Glomerular visceral epithelial cell (primary cell): ENCODE data around the gene STEAP1.
A peak's percentile ranks its signal among the peaks of the same experiment; 100 is the strongest.
"Not testable (repeated sequence)": the region's sequence is repeated elsewhere in the genome, so short reads cannot be mapped to it uniquely, and the experiment has no call there.

Experiments used
- DNase-seq: peaks from one replicate; pipeline ENCODE4 v3.0.0-alpha.2; 2016; ENCODE audit errors: extremely low spot score

The STEAP1 gene

DNA sequence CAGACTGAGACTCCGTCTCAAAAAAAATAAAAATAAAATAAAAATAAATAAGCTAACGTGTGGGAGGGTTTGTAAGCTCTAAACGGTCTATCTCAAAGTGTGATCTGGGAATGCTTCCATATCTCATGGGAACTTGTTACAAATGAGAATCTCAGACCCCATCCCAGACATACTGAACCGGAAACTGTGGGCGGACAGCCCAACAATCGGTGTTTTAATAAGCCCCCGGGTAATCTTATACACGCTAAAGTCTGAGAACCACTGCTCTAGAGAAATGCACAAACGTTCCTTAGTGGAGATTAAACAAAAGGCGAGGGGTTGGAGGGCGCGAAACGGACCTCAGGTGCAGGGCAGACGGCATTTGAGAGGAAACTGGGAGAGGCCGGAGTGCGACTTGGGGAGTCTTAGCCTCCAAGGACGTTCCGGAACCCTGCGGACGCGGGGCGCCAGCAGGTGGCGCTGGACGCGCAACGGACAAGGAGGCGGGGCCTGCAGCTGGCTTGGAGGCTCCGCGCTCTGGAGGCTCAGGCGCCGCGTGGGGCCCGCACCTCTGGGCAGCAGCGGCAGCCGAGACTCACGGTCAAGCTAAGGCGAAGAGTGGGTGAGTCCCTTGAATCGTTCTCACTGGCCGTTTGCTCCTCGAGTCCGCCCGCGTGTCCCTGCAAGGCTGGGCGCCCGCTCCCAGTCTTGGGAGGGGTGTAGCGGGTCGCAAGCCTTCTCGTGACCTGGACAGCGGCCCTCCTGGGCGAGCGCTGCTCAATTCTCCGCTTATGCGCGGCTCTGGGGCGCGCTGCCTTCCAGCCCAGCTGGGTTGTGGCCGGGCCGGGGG is at the start of gene STEAP1:
TSS of gene STEAP1 (plus strand) at position 527 of the 829 bp plus-strand sequence. CDS start 5,320 bp downstream, outside the sequence.
- DNase-seq, result peak; percentile 86

DNA sequence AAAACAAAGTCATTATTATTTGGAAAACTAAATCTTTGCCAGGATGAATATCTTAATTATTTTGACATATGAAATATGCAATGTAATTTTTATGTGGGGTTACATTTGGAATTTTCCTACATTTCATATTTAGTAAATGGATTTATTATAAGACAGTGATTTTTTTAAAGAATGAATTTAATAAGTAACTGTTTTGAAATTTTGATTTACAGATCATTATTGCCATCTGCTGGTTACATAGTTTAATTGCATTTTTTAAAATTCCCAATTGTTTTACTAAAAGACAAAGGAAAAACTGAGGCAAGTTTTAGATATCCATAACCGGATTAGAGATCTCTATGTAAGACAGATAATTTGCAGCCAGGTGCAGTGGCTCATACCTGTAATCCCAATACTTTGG is 39.3 kb upstream of the STEAP1 start:
- DNase-seq, result not testable (repeated sequence)

DNA sequence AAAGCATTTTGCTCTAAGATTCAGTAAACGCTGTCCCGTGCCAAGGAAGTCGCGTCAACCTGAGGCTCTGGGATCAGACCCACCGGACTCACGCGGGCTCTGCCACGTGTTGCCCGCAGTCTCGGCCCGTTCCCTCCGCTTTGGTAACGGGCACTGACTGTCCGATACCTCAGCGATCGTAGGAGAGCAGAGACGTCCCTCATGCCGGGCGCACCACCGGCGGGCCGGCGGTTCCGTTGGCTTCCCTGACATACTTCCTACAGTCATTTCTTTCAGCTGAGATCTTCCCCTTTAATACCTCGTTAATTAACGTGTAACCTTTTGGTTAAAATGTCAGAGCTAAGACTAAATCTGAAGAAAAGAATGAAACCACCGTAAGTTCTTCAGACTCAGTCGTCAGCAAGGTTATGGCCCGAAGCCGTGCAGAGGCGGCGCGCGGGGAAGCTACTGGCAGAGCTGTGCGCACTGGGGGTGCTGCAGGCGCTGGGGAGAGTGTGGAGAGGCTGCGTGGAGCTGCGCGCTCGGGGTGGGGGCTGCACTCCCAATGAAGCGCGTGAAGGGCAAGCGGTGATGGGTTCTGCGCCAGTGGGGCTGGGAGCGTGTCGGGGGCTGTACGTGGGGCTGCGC is 35.6 kb upstream of the STEAP1 start:
- peak; percentile 2 for DNase-seq

DNA sequence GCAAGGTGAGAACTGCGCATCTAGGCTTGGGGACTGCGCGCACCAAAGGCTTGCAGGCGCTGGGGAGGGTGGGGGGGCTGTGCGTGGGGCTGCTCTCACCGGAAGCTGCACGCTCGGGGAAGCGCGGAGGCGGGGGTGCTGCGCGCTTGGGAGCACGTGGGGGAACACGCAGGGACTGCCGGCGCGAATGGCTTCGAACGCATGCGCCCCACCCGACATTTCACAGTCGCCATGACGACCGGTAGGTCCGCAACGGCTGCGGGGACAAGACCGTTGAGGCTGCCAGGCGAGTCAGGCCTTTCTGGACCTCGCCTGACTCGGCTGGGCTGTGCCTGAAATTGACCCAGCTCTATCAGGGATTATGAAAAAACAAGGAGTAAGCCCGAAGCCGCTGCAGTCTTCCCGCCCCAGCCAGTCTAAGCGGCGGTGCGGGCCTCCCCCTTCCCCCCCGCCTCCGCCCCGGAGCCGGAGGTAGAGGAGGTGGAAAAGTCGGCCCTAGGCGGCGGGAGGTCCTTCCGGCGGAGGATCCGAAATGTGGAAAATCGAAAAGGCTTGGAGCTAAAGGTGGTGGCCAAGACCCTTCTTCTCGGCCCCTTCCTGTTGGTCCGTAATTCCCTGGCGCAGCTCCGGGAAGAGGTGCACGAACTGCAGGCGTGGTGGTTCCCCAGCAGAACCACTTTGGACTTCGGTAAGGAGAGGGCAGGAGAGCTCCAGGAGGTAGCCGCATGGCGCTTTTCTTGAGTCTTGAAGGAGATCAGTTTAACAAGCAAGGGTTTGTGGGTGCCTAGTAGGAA is 34.9 kb upstream of the STEAP1 start:
- peak; percentile 20 for DNase-seq

DNA sequence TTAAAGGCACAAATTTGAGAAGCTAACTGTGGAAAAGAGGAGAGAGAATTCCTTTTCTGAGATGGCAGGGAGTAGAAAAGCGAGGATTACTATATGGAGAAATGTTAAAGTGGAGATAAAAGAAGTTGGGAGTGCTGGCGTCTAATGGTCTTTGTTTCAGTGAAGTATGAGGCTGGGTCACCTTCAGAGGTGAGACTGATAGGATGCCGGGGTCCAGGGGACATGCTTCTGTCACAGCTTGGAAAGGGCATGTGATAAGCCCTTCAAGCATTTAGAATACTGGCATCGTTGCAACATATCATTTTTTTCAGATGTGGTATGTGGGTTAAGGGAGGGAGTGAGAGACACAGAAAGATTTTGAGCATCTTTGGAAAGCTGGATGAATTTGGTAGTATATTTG is 34.1 kb upstream of the STEAP1 start:
- DNase-seq, result not testable (repeated sequence)

DNA sequence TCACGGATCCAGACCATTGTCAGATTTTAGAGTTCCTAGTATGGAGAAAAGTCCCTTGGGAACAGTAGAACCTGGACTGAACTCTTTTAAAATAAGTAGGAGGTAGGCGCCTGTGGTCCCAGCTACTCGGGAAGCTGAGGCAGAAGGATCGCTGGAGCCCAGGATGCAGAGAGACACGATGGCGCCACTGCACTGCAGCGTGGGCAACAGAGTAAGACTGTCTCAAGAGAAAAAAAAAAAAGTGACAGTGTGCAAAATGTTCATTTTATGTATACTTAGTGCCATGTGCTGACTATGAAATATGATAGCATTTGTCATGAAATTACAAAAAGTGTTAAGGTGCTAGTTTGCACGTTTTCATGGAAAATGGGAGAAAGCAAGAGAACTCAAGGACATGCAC is 22.5 kb upstream of the STEAP1 start:
- DNase-seq, result not testable (repeated sequence)

DNA sequence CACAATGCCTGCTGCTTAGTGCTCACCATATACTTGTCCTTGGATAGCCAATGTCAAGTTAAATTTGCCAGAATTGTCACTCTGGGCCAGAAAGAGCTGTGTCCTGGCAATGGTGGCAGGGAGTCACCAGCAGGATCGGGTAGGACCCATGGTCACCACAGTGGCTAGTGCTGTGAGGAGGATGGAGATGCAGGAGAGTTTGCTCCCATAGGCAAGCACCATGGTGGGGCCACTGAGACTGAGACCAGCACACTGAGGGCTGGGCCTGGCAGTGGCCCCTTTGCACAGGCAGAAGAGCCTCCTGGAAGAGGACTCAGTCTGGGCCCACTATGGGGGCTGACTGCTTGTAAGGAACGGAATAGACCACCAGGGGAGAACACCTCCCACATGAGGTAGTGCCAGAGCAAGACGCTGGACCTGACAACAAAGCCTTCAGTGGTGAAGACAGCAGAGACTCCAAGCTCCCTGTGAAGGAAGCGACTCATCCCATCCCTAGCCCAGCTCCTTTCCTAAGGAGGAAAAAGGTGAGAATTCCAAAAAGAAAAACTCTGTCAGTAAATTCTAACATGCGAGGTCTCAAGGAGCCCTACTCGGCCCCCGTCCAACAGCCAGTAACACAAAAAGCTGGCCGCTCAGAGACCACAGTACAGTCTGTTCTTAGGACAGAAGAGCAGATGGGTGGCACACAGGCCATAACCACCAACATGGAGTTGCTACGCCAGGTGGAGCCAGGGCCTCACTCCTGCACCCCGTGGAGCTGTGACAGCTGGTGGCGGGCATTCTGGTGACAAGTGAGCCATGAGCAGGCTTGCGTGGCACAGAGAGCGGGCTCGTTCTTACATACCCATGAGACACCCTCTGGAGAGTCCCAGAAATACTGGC is 6.9 kb upstream of the STEAP1 start:
- DNase-seq, result not testable (repeated sequence)

DNA sequence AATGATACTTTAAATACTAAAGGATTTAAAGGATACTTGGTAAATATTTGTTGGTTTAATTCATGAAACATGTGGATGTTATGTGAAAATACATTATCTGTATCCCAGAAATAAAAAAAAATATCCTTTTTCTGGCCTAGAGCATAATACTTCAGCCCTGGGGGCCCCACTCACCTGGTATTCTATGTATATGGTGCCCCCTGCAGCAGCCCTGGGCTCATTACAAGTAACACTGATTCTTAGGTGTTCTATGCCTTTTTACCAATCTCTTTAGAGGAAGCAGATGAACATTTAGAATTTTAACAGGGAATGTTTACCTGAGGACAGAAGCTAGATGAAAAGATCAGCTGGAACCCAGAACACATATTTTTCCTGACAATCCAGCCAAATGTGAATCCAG is 4.8 kb upstream of the STEAP1 start:
- peak; percentile 6 for DNase-seq

DNA sequence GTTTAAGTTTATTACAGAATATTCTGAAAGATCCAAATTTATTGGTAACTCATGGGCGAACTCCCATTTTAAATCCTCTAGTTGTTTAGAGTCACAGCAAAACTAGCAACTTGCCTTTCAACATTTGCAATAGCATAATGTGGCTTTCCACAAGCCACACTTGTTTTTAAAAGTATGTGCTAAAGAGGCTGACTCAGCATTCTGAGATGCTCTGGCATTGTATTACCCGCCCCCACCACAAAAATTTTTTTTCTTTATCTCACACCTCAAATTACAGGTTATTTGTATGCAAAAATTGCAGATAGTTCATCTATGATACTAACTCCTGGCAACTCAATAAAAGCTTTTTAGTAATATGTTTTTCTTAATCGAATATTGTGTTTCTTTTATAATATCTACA is 2.4 kb upstream of the STEAP1 start:
- not testable (repeated sequence) for DNase-seq

DNA sequence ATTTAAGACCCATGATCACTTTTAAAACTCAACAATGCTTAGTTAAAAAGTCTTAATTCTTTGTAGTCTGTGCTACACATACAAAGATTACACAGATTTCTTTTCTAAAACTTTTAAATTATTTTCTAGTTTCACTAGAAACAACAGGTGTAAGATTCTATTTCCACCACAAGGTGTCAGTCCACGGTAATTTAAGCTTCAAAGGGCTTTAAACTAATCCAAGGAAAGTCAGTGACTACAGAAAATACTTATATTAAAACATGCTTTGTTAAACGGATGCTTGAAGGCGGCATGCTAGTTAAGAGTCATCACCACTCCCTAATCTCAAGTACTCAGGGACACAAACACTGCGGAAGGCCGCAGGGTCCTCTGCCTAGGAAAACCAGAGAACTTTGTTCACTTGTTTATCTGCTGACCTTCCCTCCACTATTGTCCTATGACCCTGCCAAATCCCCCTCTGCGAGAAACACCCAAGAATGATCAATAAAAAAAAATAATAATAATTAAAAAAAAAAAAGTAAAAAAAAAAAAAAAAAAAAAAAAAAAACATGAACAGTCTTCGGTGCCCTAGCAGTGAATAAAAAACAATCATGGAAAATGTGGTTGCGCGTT is 1.5 kb upstream of the STEAP1 start:
- peak; percentile 63 for DNase-seq

DNA sequence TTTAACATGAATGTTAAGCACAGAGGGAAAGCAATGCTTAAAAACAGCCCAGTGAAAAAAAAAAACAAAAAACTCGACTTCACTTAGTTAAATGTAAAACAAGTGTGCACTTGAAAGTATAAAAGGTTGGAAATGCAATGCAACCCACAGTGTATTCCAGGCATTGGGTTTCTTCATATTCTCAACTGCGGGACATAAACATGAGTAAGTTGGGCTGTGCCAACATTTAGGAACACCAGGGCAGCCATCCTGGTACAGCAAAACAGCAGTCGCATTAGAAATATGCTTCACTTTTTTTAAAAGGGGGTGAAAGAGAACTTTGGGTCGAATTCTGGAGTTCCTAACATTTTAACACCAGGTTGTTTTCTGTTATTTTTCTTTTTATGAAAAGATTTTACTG is 937 bp downstream of the STEAP1 start:
- no peak for DNase-seq

DNA sequence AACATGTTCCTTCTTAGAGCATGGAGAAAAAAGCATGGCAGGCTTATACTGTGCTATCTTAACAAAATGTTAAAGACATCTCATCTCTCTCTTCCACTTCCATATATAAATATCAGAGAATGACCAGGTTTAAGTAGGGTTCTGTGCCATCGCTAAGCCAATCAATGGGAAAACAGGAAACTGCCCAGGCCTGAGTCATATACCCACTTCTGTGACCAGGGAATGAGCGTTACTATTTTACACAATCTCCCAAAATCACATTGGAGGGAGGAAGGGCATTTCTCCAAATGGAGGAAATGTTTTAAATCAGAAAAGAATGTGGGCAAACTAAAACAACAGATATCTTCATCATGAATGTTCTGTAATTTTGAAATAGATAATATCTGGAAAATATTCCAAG is 3.1 kb downstream of the STEAP1 start:
- DNase-seq, result not testable (repeated sequence)

DNA sequence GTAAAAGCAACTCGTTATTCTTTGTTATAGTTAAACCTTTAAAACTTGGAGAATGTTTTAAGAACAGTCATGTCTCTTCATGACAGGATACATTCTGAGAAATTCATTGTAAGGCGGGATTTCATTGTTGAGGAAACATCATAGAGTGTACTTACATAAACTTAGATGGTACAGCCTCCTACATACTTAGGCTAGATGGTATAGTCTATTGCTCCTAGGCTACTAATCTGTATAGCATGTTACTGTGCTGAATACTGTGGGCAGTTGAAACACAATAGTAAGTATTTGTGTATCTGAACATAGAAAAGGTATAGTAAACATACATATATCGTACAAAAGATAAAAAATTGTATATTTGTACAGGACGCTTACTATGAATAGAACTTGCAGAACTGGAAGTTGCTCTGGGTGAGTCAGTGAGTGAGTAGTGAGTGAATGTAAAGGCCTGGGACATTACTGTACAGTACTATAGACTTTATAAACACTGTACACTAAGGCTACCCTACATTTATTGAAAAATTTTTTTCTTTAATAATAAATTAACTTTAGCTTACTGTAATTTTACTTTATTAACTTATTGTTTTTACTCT is 3.6 kb downstream of the STEAP1 start:
- DNase-seq, result not testable (repeated sequence)

DNA sequence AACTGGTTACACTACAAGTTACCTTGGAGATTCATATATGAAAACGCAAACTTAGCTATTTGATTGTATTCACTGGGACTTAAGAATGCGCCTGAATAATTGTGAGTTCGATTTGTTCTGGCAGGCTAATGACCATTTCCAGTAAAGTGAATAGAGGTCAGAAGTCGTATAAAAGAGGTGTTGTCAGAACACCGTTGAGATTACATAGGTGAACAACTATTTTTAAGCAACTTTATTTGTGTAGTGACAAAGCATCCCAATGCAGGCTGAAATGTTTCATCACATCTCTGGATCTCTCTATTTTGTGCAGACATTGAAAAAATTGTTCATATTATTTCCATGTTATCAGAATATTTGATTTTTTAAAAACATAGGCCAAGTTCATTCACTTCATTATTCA is 9.3 kb downstream of the STEAP1 start:
- DNase-seq, result no peak

DNA sequence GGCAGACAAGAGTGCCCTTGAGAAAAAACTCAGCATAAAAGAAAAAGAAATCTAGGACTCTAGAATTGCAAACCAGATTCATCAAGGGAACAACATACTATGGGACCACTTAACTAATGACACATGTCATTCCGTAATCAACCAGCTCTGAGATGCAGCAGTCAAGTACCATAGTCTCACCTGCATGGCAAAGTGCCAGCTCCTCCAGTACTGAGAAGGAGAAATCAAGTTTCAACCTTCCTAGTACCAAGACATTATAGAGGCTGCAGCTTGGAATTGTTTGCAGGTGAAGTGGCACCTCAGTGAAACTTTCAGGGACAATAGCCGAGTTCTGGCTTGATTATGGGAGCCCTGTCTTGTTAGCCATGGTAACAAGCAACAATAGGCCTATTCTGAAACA is 11.5 kb downstream of the STEAP1 start:
- DNase-seq, result no peak

DNA sequence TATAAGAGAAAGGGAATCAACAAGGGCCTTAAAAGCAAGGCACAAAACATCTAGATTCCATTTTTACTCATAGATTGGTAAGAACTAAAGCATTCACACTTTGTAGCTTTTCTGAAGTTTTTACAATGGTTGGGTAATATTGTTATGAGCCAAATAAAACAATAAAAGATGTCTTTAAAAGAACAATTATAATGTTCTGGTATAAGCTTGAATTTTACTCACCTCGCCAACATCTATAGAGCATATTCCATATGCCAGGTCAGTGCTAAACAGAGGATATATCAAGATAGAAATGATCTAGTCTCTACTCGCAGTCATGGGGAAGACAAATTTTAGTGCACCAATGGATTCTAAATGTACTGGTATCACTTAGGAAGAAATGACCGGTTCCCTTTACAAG is 11.9 kb downstream of the STEAP1 start:
- DNase-seq, result no peak

DNA sequence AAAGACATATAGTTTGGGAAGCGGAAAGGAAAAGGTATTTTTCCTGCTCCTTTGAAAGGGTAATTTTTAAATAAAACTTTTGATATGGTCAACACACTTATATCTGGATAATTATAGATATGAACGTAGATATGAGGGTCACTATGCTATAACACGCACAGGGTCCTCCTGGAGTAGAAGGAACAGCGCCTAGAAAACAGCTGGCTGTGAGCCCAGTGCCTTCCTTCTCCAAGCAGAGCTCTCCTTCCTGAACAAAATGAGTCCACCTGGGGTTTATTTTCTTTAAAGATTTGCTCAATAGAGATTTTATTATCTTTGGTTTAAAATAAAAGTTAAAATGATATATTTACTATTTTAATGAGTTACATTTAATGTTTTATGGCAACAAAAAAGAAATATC is 13.1 kb downstream of the STEAP1 start:
- DNase-seq, result no peak

DNA sequence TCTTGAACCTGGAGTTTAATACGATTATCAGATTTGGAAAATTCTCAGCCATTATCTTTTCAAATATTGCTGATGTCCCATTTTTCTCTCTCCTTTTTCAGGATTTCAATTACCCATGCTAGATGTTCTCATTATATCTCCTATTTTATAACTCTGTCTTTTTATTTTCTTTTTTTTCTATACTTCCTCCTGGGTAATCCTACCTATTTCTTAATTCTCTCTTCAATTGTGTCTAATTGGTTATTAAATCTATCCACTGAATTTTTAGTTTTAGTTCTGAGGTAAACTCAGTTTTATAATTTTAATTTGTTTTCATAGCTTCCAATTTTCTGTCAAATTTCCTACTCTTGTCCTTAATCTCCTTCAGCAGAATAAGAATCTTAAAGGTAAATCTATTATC is 15.6 kb downstream of the STEAP1 start:
- DNase-seq, result no peak

DNA sequence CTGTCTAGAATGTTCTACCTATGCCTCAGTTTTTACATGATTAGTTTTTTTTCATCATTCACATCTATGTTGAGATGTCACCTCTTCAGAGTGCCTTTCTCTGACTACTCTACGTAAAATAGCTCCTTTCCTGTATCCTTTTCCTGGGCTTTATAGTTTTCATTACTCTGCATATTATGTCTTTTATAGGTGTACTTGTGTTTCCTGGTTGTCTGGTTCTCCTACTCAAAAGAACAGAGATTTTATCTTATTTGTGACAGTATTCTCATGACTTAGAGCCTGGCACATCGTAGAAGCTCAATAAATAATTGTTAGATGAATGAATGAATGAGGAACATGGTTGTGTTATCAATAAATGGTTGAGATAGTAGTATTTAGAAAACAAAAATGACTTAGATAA is 17.9 kb downstream of the STEAP1 start:
- DNase-seq, result no peak

DNA sequence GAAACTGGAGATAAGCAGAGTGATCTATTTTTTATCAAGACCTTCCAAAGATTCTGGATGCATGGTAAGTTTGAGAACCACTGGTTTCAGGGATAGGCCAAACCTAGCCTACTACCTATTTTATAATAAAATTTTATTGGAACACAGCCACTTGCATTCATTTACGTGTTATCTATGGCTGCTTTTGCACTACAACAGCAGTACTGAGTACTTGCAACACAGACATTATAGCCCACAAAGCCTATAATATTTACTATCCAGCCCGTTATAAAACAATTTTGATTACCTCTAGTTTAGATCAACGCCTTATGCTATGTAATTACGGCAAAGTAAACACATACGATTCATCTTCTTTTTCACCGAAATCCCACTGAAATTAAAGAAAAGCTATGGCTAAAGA is 18.4 kb downstream of the STEAP1 start:
- no peak for DNase-seq
